GM12875 (cell line): ENCODE measurements around the gene EIF6.

ENCODE experiments used
- H3K4me3 ChIP-seq: one replicate; pipeline ENCODE4 v1.5.1; 2011; ENCODE audit warnings: low read depth, low read length, control low read depth
- TF ChIP-seq, protein P1 (sequence below): IDR thresholded peaks from 2 replicates; pipeline ENCODE4 v1.5.1; 2011; ENCODE audit warnings: low read depth, mild to moderate bottlenecking, control low read depth, inconsistent platforms, low read length, moderate library complexity, borderline replicate concordance; ENCODE audit not compliant: insufficient read depth

The EIF6 gene

DNA sequence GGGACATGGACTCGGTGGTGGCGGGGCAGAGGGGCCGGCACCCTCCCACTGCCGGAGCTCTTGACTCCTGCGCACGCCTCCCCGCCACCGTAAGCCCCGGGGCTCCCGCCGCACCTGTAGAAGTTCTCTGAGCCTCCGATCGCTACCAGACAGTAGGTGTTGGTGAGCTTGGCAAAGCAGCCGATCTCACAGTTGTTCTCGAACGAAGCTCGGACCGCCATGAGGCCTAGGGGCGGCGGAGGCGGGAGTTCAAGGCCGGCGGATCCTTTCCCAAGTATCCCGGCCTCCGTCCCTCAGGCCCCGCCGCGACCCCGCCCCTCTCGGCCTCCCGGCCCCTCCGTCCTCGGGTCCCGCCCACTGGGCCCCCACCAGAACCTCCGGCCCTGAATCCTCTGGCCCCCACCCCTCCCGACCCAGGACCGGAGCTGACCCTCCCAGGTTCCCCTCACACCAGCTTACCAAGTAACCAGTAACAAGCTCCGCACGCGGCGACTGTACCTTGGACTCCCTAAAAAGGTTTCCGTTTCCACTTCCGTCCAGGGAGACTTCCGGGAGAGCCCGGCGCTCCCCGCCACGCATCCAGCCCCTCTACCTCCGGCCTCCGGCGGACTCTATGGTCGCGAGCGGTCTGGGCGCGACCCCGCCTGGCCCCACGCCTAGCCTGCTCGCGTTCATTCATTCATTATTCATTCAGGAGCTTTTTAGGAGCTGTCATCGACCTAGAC lies at the start of gene EIF6:
Gene EIF6, minus strand, starts transcription at position 506 of the 725 bp plus-strand sequence. Its CDS starts 285 bp downstream, at position 221.
- TF ChIP-seq, protein P1, sequence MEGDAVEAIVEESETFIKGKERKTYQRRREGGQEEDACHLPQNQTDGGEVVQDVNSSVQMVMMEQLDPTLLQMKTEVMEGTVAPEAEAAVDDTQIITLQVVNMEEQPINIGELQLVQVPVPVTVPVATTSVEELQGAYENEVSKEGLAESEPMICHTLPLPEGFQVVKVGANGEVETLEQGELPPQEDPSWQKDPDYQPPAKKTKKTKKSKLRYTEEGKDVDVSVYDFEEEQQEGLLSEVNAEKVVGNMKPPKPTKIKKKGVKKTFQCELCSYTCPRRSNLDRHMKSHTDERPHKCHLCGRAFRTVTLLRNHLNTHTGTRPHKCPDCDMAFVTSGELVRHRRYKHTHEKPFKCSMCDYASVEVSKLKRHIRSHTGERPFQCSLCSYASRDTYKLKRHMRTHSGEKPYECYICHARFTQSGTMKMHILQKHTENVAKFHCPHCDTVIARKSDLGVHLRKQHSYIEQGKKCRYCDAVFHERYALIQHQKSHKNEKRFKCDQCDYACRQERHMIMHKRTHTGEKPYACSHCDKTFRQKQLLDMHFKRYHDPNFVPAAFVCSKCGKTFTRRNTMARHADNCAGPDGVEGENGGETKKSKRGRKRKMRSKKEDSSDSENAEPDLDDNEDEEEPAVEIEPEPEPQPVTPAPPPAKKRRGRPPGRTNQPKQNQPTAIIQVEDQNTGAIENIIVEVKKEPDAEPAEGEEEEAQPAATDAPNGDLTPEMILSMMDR, result no peak
- peak within 1 kb of the TSS; percentile 68 for H3K4me3 ChIP-seq

DNA sequence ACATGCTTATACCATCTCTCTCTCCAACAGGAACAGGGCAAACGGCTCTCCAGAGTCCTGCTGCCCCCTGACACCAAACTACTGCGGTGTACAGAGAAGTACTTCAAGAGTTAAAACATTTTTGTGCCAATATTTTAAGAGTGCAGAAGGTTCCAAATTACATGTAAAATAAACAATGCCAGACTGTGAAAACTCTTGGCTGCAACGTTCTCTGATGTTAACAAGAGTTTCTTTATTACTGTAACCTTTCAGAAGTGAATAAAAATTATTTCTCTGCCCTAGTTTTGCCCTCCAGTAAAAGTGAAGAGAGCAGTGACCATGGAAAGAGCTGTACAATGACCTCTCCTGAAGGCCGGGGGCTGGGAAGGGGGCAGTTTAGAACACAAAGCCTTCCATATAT lies 49.0 kb upstream of the EIF6 start:
- TF ChIP-seq, protein P1, result no peak
- H3K4me3 ChIP-seq, result no peak overlapping the region

DNA sequence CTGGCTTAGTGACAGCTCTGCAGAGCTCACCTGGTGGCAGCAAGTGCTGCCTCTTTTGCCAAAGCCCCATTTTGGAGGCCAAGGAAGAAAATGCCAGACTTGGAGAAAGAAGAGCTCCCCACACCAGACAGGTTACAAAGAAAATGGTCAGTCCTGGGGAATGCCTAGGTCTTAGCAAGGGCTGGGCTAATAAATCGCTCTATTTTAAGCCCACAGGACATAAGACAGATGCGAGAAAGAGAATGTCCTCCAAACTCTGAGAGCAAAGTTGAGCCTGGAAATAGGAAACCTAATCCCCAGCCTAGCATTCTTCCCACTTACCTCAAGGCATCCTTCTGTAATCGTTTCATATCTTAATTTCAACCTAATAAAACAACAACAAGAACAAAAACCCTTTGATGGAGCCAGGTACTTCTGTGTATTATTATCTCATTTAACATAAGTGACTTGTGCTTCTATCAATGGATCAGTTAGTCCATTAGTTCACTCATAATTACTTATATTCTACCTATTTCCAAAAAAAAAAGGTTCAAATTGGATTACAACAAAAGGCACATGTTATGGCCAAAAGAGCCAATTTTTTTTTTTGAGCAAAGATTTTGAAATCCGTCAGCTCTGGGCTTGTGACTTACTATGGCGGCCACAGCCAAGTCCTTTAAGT lies 48.1 kb upstream of the EIF6 start:
- TF ChIP-seq, protein P1, result no peak
- no peak overlapping the region for H3K4me3 ChIP-seq

DNA sequence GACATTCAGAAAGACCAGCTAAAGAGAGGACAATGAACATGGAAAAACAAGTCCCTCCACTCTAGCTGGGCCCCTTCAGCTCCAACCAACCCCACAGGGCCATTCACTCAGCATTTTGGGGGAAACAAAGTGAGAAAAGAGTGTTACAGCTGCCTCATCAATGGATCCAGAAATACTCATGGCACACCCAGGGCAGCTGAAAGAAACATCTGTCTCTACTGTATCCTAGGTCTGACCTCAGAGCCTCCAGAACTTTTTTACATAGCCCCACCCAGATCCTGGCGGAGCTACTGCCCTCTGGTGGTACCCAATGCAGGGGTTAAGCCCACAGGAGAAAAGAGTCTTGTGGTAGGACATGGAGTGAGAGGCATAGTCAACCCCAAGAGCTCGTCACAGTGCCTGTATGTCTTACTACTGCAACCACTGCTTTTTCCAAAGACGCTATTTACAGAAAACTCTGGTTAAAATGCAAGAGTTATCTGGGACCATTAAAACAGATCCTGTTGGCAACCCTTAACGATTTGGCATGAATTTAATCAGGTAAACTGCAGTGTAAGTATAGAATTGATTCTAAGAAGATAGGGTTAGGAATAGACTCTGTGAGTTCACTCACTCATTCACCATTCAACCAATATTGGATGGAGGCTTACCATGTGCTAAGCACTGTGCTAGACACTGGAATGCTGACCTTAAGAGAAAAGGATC lies 45.0 kb upstream of the EIF6 start:
- TF ChIP-seq, protein P1, result peak; percentile 74
- H3K4me3 ChIP-seq, result no peak overlapping the region

DNA sequence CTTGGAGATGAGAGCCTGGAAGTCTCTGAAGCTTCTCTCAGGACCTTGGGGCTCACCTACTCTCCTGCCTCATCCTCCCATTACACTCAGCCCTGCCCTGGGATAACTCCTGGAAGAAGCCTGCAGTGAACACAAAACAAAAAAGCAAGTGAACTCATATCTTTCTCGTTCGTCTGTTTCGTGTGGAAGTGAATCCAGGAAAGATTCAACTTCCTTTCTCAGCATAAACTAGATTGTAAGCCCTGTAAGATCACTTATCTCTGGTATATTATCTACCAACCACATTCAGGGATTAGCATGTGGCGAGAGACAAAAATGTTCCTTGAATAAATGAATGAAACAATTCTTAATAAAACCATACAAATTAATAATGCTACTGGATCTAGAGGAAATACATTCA lies 44.1 kb upstream of the EIF6 start:
- TF ChIP-seq, protein P1, result no peak

DNA sequence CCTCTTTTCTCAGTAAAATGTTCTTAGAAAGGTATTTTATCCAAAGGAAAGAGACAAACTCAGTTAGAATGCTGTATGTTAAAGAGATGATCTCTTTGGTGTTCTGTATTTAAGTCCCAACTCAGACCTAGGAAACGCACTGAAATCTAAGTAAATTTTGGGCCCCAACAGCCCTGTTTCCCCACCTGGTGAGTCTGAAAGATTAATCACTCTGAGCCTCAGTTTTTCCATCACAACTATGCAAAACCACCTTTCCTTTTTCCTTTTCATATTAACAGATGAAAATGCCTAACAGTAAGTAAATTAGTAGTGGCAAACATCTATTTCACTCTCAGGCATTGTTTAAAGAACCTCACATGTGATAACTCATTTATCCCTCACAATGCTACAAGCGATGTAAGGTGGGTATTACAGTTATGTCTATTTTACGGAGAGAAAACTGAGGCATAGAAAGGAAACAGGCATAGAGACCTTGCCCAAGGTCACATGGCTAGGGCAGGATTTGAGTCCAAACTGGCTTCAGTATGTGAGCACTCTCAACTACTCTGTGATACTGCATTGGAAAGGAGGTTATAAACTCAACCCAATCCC lies 43.6 kb upstream of the EIF6 start:
- TF ChIP-seq, protein P1, result no peak
- no peak overlapping the region for H3K4me3 ChIP-seq

More for the DNA sequence above, 44.1 kb upstream of the EIF6 start:
- no peak overlapping the region for H3K4me3 ChIP-seq
